IMR-90 (cell line): Measurements from ENCODE around the gene OR56B4. TPM values are rescaled to one million over a fixed set of nuclear protein-coding genes. Genes with fewer than 3 reads are reported as not detected.

Experiments used
- ATAC-seq: fragments of 200-7000 bp; cut with Tn5 transposase; 2 replicates; pipeline ENCODE4 v1.9.1; 2020; ENCODE audit warnings: low read depth, mild to moderate bottlenecking, moderate library complexity
- BruUV-seq: library from RNA; stranded (reverse); fragments of 400-500 nt; replicated peaks from 2 replicates; lab custom pipeline; 2021; lab: Mats Ljungman, UMichigan
- CTCF ChIA-PET: fragments of 300-600 bp; formaldehyde crosslinking; extraction: SDS; loops from one replicate; lab custom pipeline; 2021; ENCODE audit warnings: antibody characterized with exemption; lab: Yijun Ruan, JAX
- POLR2A ChIA-PET: fragments of 300-600 bp; sonication (Branson Sonifier 250); formaldehyde crosslinking; loops from one replicate; lab custom pipeline; 2022; ENCODE audit warnings: antibody characterized with exemption; ENCODE audit not compliant: unreplicated experiment; lab: Charles Lee
- DNase-seq: peaks from one replicate; pipeline ENCODE4 v3.0.0; 2013
- H2AFZ ChIP-seq: replicated peaks from 2 replicates; pipeline ENCODE3; 2013; ENCODE audit warnings: low read length, mild to moderate bottlenecking; ENCODE audit not compliant: poor library complexity
- H2AK5ac ChIP-seq: 2 replicates; pipeline ENCODE4 v1.6.1; 2013; ENCODE audit warnings: low read depth, low read length, inconsistent platforms
- H2AK9ac ChIP-seq: replicated peaks from 2 replicates; pipeline ENCODE3; 2013; ENCODE audit warnings: mild to moderate bottlenecking, low read depth, low read length, moderate library complexity; ENCODE audit not compliant: poor library complexity
- H2BK120ac ChIP-seq: 2 replicates; pipeline ENCODE4 v1.6.1; 2013; ENCODE audit warnings: low read depth, low read length, inconsistent platforms
- H2BK15ac ChIP-seq: 3 replicates; pipeline ENCODE4 v1.6.1; 2013; ENCODE audit warnings: low read depth, low read length, inconsistent platforms
- H2BK20ac ChIP-seq: 2 replicates; pipeline ENCODE4 v1.6.1; 2013; ENCODE audit warnings: low read depth, mild to moderate bottlenecking, inconsistent platforms, low read length, moderate library complexity
- H2BK5ac ChIP-seq: 2 replicates; pipeline ENCODE4 v1.6.1; 2013; ENCODE audit warnings: mild to moderate bottlenecking, low read depth, low read length, inconsistent platforms; ENCODE audit not compliant: poor library complexity, severe bottlenecking
- H3K14ac ChIP-seq: replicated peaks from 2 replicates; pipeline ENCODE4 v1.6.1; 2013; ENCODE audit warnings: low read depth, low read length, inconsistent platforms
- H3K18ac ChIP-seq: 2 replicates; pipeline ENCODE4 v1.6.1; 2013; ENCODE audit warnings: low read depth, low read length, control low read depth
- H3K23ac ChIP-seq: 2 replicates; pipeline ENCODE4 v1.6.1; 2013; ENCODE audit warnings: low read depth, low read length, inconsistent platforms
- H3K27ac ChIP-seq: 2 replicates; pipeline ENCODE4 v1.5.1; 2013; ENCODE audit warnings: mild to moderate bottlenecking, control low read depth, low read length; ENCODE audit not compliant: insufficient read depth
- H3K27me3 ChIP-seq: 2 replicates; pipeline ENCODE4 v1.6.1; 2013; ENCODE audit warnings: low read length; ENCODE audit not compliant: control insufficient read depth, insufficient read depth
- H3K36me3 ChIP-seq: 2 replicates; pipeline ENCODE4 v1.6.1; 2013; ENCODE audit warnings: low read length, mixed read lengths; ENCODE audit not compliant: control insufficient read depth, insufficient read depth
- H3K4ac ChIP-seq: 2 replicates; pipeline ENCODE4 v1.6.1; 2013; ENCODE audit warnings: low read depth, low read length, inconsistent platforms
- H3K4me1 ChIP-seq: 2 replicates; pipeline ENCODE4 v1.6.1; 2013; ENCODE audit warnings: low read length, mixed read lengths; ENCODE audit not compliant: control insufficient read depth, insufficient read depth
- H3K4me2 ChIP-seq: 2 replicates; pipeline ENCODE4 v1.6.1; 2013; ENCODE audit warnings: low read depth, mild to moderate bottlenecking, control low read depth, low read length, moderate library complexity
- H3K4me3 ChIP-seq: 2 replicates; pipeline ENCODE4 v1.5.1; 2013; ENCODE audit warnings: low read depth, mild to moderate bottlenecking, control low read depth, low read length, moderate library complexity; ENCODE audit not compliant: insufficient read depth
- H3K56ac ChIP-seq: 2 replicates; pipeline ENCODE4 v1.6.1; 2013; ENCODE audit warnings: low read length, inconsistent platforms; ENCODE audit not compliant: insufficient read depth; ENCODE audit errors: extremely low read depth
- H3K79me1 ChIP-seq, 2 experiments: 2 replicates each; pipeline ENCODE4 v1.6.1; 2013; ENCODE audit warnings: low read length in 2 of 2, inconsistent platforms in 1 of 2, low read depth in 1 of 2
- H3K9ac ChIP-seq: 2 replicates; pipeline ENCODE4 v1.6.1; 2013; ENCODE audit warnings: low read depth, low read length, control low read depth
- H3K9me1 ChIP-seq: 2 replicates; pipeline ENCODE4 v1.6.1; 2013; ENCODE audit warnings: low read length, inconsistent platforms; ENCODE audit not compliant: insufficient read depth
- H3K9me3 ChIP-seq: 2 replicates; pipeline ENCODE4 v1.6.1; 2013; ENCODE audit warnings: low read length; ENCODE audit not compliant: control insufficient read depth, insufficient read depth
- H4K20me1 ChIP-seq: 2 replicates; pipeline ENCODE4 v1.6.1; 2013; ENCODE audit warnings: low read length, inconsistent platforms; ENCODE audit not compliant: insufficient read depth
- H4K5ac ChIP-seq: 2 replicates; pipeline ENCODE4 v1.6.1; 2013; ENCODE audit warnings: mild to moderate bottlenecking, low read depth, low read length, control low read depth
- H4K8ac ChIP-seq, 2 experiments: 2 replicates each; pipeline ENCODE4 v1.6.1; 2013; ENCODE audit warnings: low read depth in 2 of 2, low read length in 2 of 2, control low read depth in 1 of 2, inconsistent platforms in 1 of 2
- H4K91ac ChIP-seq: 2 replicates; pipeline ENCODE4 v1.6.1; 2013; ENCODE audit warnings: low read depth, low read length, inconsistent platforms; ENCODE audit not compliant: insufficient read depth
- BHLHE40 ChIP-seq: fragments of 150-350 bp; IDR thresholded peaks from 2 replicates; pipeline ENCODE4 v1.6.1; 2016; ENCODE audit warnings: mild to moderate bottlenecking, low read depth, low read length
- CEBPB ChIP-seq: IDR thresholded peaks from 2 replicates; pipeline ENCODE4 v1.6.1; 2012; ENCODE audit warnings: low read depth, low read length, improper control_type of control experiment
- CHD1 ChIP-seq: IDR thresholded peaks from 2 replicates; pipeline ENCODE4 v1.6.1; 2012; ENCODE audit warnings: low read depth, low read length, improper control_type of control experiment
- CTCF ChIP-seq: conservative IDR thresholded peaks from 2 replicates; pipeline ENCODE4 v1.5.1; 2012; ENCODE audit warnings: mild to moderate bottlenecking, low read depth, low read length, improper control_type of control experiment
- ELK1 ChIP-seq: fragments of 150-350 bp; IDR thresholded peaks from 2 replicates; pipeline ENCODE4 v1.6.1; 2016; ENCODE audit warnings: low read depth, mild to moderate bottlenecking, low read length, moderate library complexity, borderline replicate concordance
- FOS ChIP-seq: fragments of 150-350 bp; IDR thresholded peaks from 2 replicates; pipeline ENCODE4 v1.6.1; 2016; ENCODE audit warnings: low read depth, low read length
- MAFK ChIP-seq: IDR thresholded peaks from 2 replicates; pipeline ENCODE4 v1.6.1; 2012; ENCODE audit warnings: low read depth, low read length, improper control_type of control experiment
- MAZ ChIP-seq: IDR thresholded peaks from 2 replicates; pipeline ENCODE4 v1.6.1; 2012; ENCODE audit warnings: low read depth, mild to moderate bottlenecking, low read length, improper control_type of control experiment, moderate library complexity, borderline replicate concordance
- MXI1 ChIP-seq: IDR thresholded peaks from 2 replicates; pipeline ENCODE4 v1.6.1; 2012; ENCODE audit warnings: low read depth, mild to moderate bottlenecking, low read length, moderate library complexity, borderline replicate concordance
- NFE2L2 ChIP-seq: fragments of 150-350 bp; IDR thresholded peaks from 2 replicates; pipeline ENCODE4 v1.6.1; 2016; ENCODE audit warnings: low read depth, mild to moderate bottlenecking, low read length
- POLR2A ChIP-seq: IDR thresholded peaks from 2 replicates; pipeline ENCODE4 v1.6.1; 2012; ENCODE audit warnings: mild to moderate bottlenecking, low read depth, low read length
- RAD21 ChIP-seq: IDR thresholded peaks from 2 replicates; pipeline ENCODE4 v1.6.1; 2012; ENCODE audit warnings: low read length, improper control_type of control experiment
- RCOR1 ChIP-seq: IDR thresholded peaks from 2 replicates; pipeline ENCODE4 v1.6.1; 2012; ENCODE audit warnings: mild to moderate bottlenecking, low read length, improper control_type of control experiment; ENCODE audit not compliant: insufficient replicate concordance
- RFX5 ChIP-seq: IDR thresholded peaks from 2 replicates; pipeline ENCODE4 v1.8.0; 2012; ENCODE audit warnings: low read depth, mild to moderate bottlenecking, low read length, moderate library complexity
- SMC3 ChIP-seq: fragments of 150-350 bp; IDR thresholded peaks from 2 replicates; pipeline ENCODE4 v1.6.1; 2016; ENCODE audit warnings: low read depth, mild to moderate bottlenecking, antibody characterized with exemption, low read length, moderate library complexity
- USF2 ChIP-seq: fragments of 150-350 bp; IDR thresholded peaks from 2 replicates; pipeline ENCODE4 v1.6.1; 2017; ENCODE audit warnings: mild to moderate bottlenecking, antibody characterized with exemption, low read length, low read depth
- WGBS, 2 experiments: methylation state at CpG; one replicate each; pipeline versions ENCODE4 v1.1.5 to v1.1.7; 2013; ENCODE audit warnings: missing lambda C conversion rate in 2 of 2; ENCODE audit not compliant: insufficient read length in 1 of 2; ENCODE audit errors: extremely low coverage in 2 of 2; 5-methylcytosine and 5-hydroxymethylcytosine counted together
- dilution Hi-C: fragments of 300-500 bp; cut with HindIII; formaldehyde crosslinking; loops from one replicate; pipeline ENCODE4 v1.14.3; 2018; ENCODE audit warnings: low sequenced_read_pairs; ENCODE audit not compliant: unreplicated experiment
- in situ Hi-C: fragments of 300-500 bp; cut with MboI; formaldehyde crosslinking; loops from 3 replicates; pipeline ENCODE4 v1.14.3; 2019; ENCODE audit warnings: low sequenced_read_pairs, inconsistent platforms, mixed read lengths
- intact Hi-C: fragments of 100-400 bp; cut with micrococcal nuclease; formaldehyde crosslinking; loops from 2 replicates; pipeline ENCODE4 v1.10.0; 2022
- polyA plus RNA-seq, 3 experiments: library from polyadenylated mRNA; depleted of rRNA; stranded (reverse); fragments of >200 nt; gene quantifications; 2 replicates each; pipeline ENCODE4 v1.2.3, GENCODE V29; 2012; ENCODE audit warnings: low replicate concordance in 1 of 3
- total RNA-seq: library from RNA; depleted of rRNA; stranded (reverse); fragments of >200 nt; gene quantifications from 2 replicates; pipeline ENCODE4 v1.2.3, GENCODE V29; 2012

Gene OR56B4
- total and polyA plus RNA-seq, 2 of the 4 experiments (the other 2 are of a cell fraction) = not detected

DNA sequence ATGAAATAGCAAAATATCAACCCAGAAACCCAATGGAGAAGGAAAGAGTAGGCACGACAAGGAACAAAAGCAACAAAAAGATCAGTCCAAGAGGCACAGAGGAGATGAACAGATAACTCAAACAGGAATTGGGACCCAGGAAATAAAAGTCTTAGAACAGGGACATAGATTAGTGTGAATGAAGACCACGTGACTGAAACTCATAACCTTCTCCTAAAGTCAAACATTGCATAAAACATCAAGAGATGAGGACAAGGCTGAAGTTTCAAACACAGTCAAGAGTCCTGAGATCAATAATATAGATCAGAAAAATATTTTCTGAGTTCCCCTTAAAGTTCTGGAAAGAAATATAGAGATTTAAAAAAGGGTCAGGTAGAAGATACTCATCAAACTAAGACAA is 24.4 kb upstream of the OR56B4 start:
- H3K4me2 ChIP-seq = no peak overlapping the region
- intact Hi-C loops = no loop called here
- H3K18ac ChIP-seq = no peak overlapping the region
- no peak overlapping the region for H3K56ac ChIP-seq
- ATAC-seq = no peak
- H3K4me3 ChIP-seq = no peak overlapping the region
- H3K23ac ChIP-seq = no peak overlapping the region
- H3K36me3 ChIP-seq = no peaks in the 10 kb centered on the region
- in situ Hi-C loops = no loop called here
- no peaks in the 10 kb centered on the region; the same call in 1 of the 2 replicates for H3K9me3 ChIP-seq
- H3K27ac ChIP-seq = no peak overlapping the region
- H3K79me1 ChIP-seq = no peaks in the 10 kb centered on the region
- no peak overlapping the region for H2AK5ac ChIP-seq
- ChIA-PET CTCF (no interaction called here), POLR2A (no interaction called here)
- H2BK120ac ChIP-seq = no peak overlapping the region
- H3K4ac ChIP-seq = no peak overlapping the region
- H4K20me1 ChIP-seq = no peaks in the 10 kb centered on the region
- no peaks in the 10 kb centered on the region for H3K9me1 ChIP-seq
- no peak overlapping the region for H3K9ac ChIP-seq
- no peak overlapping the region for H2BK15ac ChIP-seq
- no peak overlapping the region for H2BK20ac ChIP-seq
- no peaks in the 10 kb centered on the region for H3K4me1 ChIP-seq
- H2BK5ac ChIP-seq = no peak overlapping the region
- dilution Hi-C loops = no loop called here
- no peak overlapping the region for H2AFZ ChIP-seq
- no peak overlapping the region for H4K8ac ChIP-seq
- H3K14ac ChIP-seq = no peak overlapping the region
- no TSS peak for BruUV-seq
- no peak overlapping the region for H2AK9ac ChIP-seq
- no peaks in the 10 kb centered on the region for H3K27me3 ChIP-seq
- no peak overlapping the region for H4K91ac ChIP-seq
- no peak for TF ChIP-seq NFE2L2
- no peak for TF ChIP-seq SMC3
- no peak for TF ChIP-seq RCOR1
- TF ChIP-seq FOS = no peak
- TF ChIP-seq CHD1 = no peak
- no peak for TF ChIP-seq POLR2A
- no peak for TF ChIP-seq CEBPB
- TF ChIP-seq MXI1 = no peak
- TF ChIP-seq MAZ = no peak
- TF ChIP-seq USF2 = no peak
- TF ChIP-seq MAFK = no peak
- no peak for TF ChIP-seq RFX5
- no peak for TF ChIP-seq CTCF
- TF ChIP-seq ELK1 = no peak
- TF ChIP-seq BHLHE40 = no peak
- no peak for TF ChIP-seq RAD21
- H4K5ac ChIP-seq = no peak overlapping the region
- no peak for DNase-seq
- no CpG with 5 or more reads among the region's 2 CpGs for WGBS, 2 experiments
